Epithelial cell of proximal tubule (primary cell): ENCODE data around the gene ST6GAL1. TPM values are rescaled to one million over a fixed set of nuclear protein-coding genes. Genes with fewer than 3 reads are reported as not detected.

Experiments
- DNase-seq: peaks from one replicate; pipeline ENCODE4 v3.0.0-alpha.2; 2011; ENCODE audit warnings: low read depth
- H3K4me3 ChIP-seq: 2 replicates; pipeline ENCODE4 v1.5.1; 2011; ENCODE audit warnings: low read depth, mild to moderate bottlenecking, low read length
- CTCF ChIP-seq: conservative IDR thresholded peaks from 2 replicates; pipeline ENCODE4 v1.5.1; 2012; ENCODE audit warnings: low read depth, mild to moderate bottlenecking, low read length
- total RNA-seq: library from RNA; depleted of rRNA; stranded (reverse); fragments of >200 nt; gene quantifications from 2 replicates; pipeline ENCODE4 v1.2.3, GENCODE V29; 2015

Gene ST6GAL1
- total RNA-seq, 1 donor from 2014 or later, result 23.1 TPM

- H3K4me3 ChIP-seq, result no peak overlapping the region
- TF ChIP-seq CTCF, result no peak
- DNase-seq, result no peak
Observed at GRCh38 chr3:186983659-186984058, 53.3 kb downstream of the ST6GAL1 start.

GRCh38 chr3:186984064-186984463 lies 53.7 kb downstream of the ST6GAL1 start:
- TF ChIP-seq CTCF, result no peak

GRCh38 chr3:186985661-186986364 lies 55.5 kb downstream of the ST6GAL1 start:
- no peak overlapping the region for H3K4me3 ChIP-seq
- no peak for TF ChIP-seq CTCF
- no peak for DNase-seq

More at GRCh38 chr3:186984064-186984463, 53.7 kb downstream of the ST6GAL1 start:
- no peak for DNase-seq
- no peak overlapping the region for H3K4me3 ChIP-seq

- TF ChIP-seq CTCF, result no peak
- no peak overlapping the region for H3K4me3 ChIP-seq
- no peak for DNase-seq
Observed at GRCh38 chr3:186986406-186986805, 56.1 kb downstream of the ST6GAL1 start.

- DNase-seq, result no peak
- H3K4me3 ChIP-seq, result no peak overlapping the region
- no peak for TF ChIP-seq CTCF
Observed at GRCh38 chr3:186986816-186987215, 56.5 kb downstream of the ST6GAL1 start.

GRCh38 chr3:186988806-186989205 lies 58.5 kb downstream of the ST6GAL1 start:
- no peak for DNase-seq
- H3K4me3 ChIP-seq, result no peak overlapping the region
- no peak for TF ChIP-seq CTCF

- no peak overlapping the region for H3K4me3 ChIP-seq
- no peak for TF ChIP-seq CTCF
- DNase-seq, result no peak
Observed at GRCh38 chr3:186989429-186989828, 59.1 kb downstream of the ST6GAL1 start.
